ENCODE measurements around the gene NAV3. TPM values are rescaled to one million over a fixed set of nuclear protein-coding genes. Genes with fewer than 3 reads are reported as not detected.
A peak's percentile ranks its signal among the peaks of the same experiment; 100 is the strongest.

NAV3 gene
- total RNA-seq, 4 donors from 2014 or later = 4.6 to 10.7 (median 6.6) TPM

DNA sequence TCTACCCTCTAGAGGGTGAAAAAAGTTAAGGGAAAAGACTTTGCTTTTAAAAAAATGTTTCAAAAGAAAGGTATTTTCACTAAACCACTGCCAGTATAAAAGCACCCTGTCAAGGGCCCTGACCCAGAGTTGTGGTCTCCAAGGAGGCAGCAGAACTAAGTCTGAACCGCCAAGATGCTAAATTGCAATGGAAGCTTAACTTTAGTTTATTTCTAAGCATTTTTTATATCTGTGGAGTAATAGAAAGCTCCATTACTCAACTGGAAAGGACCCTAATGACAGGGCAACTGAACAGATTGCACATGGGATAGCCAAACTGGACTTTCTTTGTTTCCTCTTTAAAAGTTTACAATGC, 379.8 kb downstream of the NAV3 start:
- WGBS, 2 donors (ENCODE audit: low coverage in 1 of 2) = 75 to 81% methylated on average over 1 of the region's 1 CpG
- Histone ChIP-seq H3K27me3 (no peaks in the 10 kb centered on the region), H3K4me3 (no peak overlapping the region), H3K4me1 (no peaks in the 10 kb centered on the region), H3K27ac (no peak overlapping the region), H3K36me3 (no peaks in the 10 kb centered on the region), H3K9me3 (no peaks in the 10 kb centered on the region)
- TF ChIP-seq EP300 (IDR thresholded peaks at IDR 0.05) = no peak
- no peak for TF ChIP-seq POLR2AphosphoS5 (IDR thresholded peaks at IDR 0.05)
- no peak for TF ChIP-seq POLR2A (IDR thresholded peaks at IDR 0.05)
- TF ChIP-seq, protein P1, sequence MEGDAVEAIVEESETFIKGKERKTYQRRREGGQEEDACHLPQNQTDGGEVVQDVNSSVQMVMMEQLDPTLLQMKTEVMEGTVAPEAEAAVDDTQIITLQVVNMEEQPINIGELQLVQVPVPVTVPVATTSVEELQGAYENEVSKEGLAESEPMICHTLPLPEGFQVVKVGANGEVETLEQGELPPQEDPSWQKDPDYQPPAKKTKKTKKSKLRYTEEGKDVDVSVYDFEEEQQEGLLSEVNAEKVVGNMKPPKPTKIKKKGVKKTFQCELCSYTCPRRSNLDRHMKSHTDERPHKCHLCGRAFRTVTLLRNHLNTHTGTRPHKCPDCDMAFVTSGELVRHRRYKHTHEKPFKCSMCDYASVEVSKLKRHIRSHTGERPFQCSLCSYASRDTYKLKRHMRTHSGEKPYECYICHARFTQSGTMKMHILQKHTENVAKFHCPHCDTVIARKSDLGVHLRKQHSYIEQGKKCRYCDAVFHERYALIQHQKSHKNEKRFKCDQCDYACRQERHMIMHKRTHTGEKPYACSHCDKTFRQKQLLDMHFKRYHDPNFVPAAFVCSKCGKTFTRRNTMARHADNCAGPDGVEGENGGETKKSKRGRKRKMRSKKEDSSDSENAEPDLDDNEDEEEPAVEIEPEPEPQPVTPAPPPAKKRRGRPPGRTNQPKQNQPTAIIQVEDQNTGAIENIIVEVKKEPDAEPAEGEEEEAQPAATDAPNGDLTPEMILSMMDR (IDR thresholded peaks at IDR 0.05) = no peak
- ATAC-seq = no peak

DNA sequence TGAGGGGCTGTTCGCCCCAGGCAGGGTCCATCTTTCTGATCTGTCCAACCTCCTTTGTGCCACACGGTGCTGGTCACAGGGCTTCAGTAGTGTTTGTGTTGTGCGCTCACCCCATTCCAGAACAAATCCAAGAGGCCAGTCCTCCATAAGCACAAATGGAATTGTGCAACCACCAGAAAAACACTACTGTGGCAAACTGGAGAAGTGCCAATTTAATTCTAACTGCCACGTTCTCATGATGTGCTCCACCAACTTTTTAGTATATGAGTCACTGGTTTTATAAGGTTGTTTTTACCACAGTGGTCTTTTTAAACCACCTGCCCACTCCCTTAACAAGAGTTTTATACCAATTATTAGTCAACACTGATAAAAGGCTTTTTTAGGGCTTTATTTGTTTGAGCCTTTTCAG, 380.2 kb downstream of the NAV3 start:
- ATAC-seq = no peak
- Histone ChIP-seq H3K27me3 (no peaks in the 10 kb centered on the region), H3K36me3 (no peaks in the 10 kb centered on the region), H3K4me1 (no peaks in the 10 kb centered on the region), H3K4me3 (no peak overlapping the region), H3K27ac (no peak overlapping the region), H3K9me3 (no peaks in the 10 kb centered on the region)
- WGBS, 2 donors (ENCODE audit: low coverage in 1 of 2) = 56 to 66% methylated on average over 1 to 2 of the region's 4 CpGs
- no peak for TF ChIP-seq POLR2A (IDR thresholded peaks at IDR 0.05)

DNA sequence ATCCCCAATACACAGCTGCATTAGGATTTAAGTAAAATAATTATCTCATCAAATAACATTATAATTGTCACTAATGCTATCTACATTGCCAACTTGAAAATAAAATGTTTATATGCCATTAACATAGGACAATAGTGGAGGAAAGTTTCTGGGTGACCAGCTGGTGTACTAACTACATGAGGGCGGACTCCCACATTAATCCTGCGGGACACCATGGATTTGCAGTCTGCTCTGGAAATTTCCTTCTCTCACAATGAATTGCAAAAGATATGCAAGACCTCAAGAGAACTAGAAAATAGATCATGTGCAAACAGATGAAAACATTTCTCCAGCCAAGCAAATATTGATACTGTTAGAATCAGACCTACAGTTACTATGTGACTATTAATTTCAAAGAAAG, 390.1 kb downstream of the NAV3 start:
- Histone ChIP-seq H3K9me3 (no peaks in the 10 kb centered on the region), H3K27me3 (no peaks in the 10 kb centered on the region), H3K27ac (no peak overlapping the region), H3K36me3 (no peaks in the 10 kb centered on the region), H3K4me1 (no peaks in the 10 kb centered on the region), H3K4me3 (no peak overlapping the region)
- no peak for TF ChIP-seq POLR2AphosphoS5 (IDR thresholded peaks at IDR 0.05)
- TF ChIP-seq POLR2A (IDR thresholded peaks at IDR 0.05) = no peak
- TF ChIP-seq, protein P1 (IDR thresholded peaks at IDR 0.05) = no peak
- no peak for TF ChIP-seq EP300 (IDR thresholded peaks at IDR 0.05)
- ATAC-seq = no peak
- 86 to 93% methylated on average over 2 of the region's 2 CpGs for WGBS, 2 donors (ENCODE audit: low coverage in 1 of 2)

DNA sequence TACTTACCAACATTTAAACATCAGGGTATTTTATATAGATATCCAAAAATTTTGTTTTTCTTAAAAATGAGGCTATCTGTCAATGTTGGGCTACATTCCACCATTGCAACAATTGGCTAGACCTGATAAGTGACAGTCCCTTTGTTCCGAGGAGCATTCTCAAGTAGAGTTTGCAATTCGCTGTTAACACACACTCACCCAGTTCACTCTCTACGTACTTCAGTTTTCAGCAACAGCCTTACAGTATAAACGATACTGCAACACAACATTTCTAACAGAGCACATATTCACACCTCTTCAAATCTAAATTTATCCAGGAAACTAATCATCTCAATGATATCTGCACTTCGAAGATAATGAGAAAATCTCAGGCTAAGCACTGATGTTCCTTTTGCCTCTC, 393.5 kb downstream of the NAV3 start:
- H3K27me3 ChIP-seq = no peaks in the 10 kb centered on the region
- no peak for ATAC-seq
- no peak overlapping the region for H3K27ac ChIP-seq
- no peak overlapping the region for H3K4me3 ChIP-seq
- 47 to 77% methylated on average over 5 of the region's 5 CpGs for WGBS, 2 donors (ENCODE audit: low coverage in 1 of 2)
- no peaks in the 10 kb centered on the region for H3K36me3 ChIP-seq
- H3K9me3 ChIP-seq = no peaks in the 10 kb centered on the region
- H3K4me1 ChIP-seq = no peaks in the 10 kb centered on the region
- TF ChIP-seq, protein P1 (IDR thresholded peaks at IDR 0.05) = no peak
- TF ChIP-seq EP300 (IDR thresholded peaks at IDR 0.05) (no peak), POLR2AphosphoS5 (IDR thresholded peaks at IDR 0.05) (no peak), POLR2A (IDR thresholded peaks at IDR 0.05) (no peak)

DNA sequence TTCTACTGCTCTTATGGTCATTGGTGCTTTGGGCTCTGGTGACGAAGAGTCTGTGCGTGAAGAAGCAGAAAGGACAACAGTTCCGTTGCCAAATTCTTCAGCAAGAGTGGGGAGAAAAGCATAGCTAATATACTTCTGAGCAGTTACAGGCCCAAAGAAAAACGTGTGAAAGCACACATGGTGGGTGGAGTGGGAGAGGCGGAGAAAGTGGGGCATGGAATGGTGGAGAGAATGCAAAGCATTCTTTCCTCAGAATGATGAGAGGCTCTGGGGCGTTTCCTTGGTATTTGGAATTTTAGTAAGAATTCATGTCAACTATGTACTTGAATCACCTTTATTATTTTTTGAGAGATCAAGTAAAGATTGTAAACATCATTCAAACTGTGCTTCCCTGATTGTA, 396.1 kb downstream of the NAV3 start:
- ATAC-seq = no peak
- 81 to 88% methylated on average over 5 to 6 of the region's 6 CpGs for WGBS, 2 donors (ENCODE audit: low coverage in 1 of 2)
- TF ChIP-seq POLR2A (IDR thresholded peaks at IDR 0.05) = no peak

DNA sequence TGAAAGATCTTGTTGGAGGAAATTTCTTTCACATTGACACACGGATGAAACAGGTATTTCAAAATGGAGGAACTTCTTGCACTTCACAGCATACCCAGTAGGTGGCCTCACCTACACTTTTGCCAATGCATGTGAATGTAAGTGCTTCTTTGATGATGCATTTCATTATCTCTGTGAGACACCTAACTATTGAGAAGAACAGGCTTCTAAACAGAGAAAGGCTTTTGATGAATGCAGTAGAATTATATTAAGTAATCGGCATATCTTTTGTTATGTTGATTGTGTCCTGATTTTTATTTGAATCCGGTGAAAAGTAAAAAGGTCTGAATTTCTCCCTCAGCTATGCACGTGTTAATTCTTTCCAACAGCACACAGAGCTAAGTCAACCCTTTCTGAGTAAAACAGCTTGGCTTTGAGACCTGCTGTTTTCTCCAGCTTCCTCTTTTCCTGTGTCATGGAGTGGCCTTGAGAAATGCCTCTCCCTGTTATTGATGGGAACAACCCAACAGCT, 399.0 kb downstream of the NAV3 start:
- no peak for TF ChIP-seq EP300 (IDR thresholded peaks at IDR 0.05)
- TF ChIP-seq POLR2A (IDR thresholded peaks at IDR 0.05) = no peak
- TF ChIP-seq, protein P1 (IDR thresholded peaks at IDR 0.05) = peak in 3 of 4 experiments; percentile 14 to 39 (median 15)
- no peak for TF ChIP-seq POLR2AphosphoS5 (IDR thresholded peaks at IDR 0.05)
- H3K27me3 ChIP-seq = no peaks in the 10 kb centered on the region
- H3K9me3 ChIP-seq = no peaks in the 10 kb centered on the region
- no peak for ATAC-seq
- H3K36me3 ChIP-seq = no peaks in the 10 kb centered on the region
- 32 to 50% methylated on average over 4 of the region's 4 CpGs for WGBS, 2 donors (ENCODE audit: low coverage in 1 of 2)
- H3K4me1 ChIP-seq = no peaks in the 10 kb centered on the region
- H3K4me3 ChIP-seq = no peak overlapping the region
- H3K27ac ChIP-seq = no peak overlapping the region

More for the DNA sequence above, 396.1 kb downstream of the NAV3 start:
- H3K4me3 ChIP-seq = no peak overlapping the region
- no peak overlapping the region for H3K27ac ChIP-seq
- no peaks in the 10 kb centered on the region for H3K4me1 ChIP-seq
- H3K9me3 ChIP-seq = no peaks in the 10 kb centered on the region
- H3K27me3 ChIP-seq = no peaks in the 10 kb centered on the region
- no peaks in the 10 kb centered on the region for H3K36me3 ChIP-seq

Measured in gastroesophageal sphincter (tissue), 4 donors.